BJ (cell line): ENCODE measurements around the gene UQCRHL. TPM values are rescaled to one million over a fixed set of nuclear protein-coding genes. Genes with fewer than 3 reads are reported as not detected.

ENCODE experiments used
- CTCF ChIA-PET: fragments of 350-600 bp; formaldehyde crosslinking; extraction: SDS; loops from one replicate; lab custom pipeline; 2021; ENCODE audit warnings: antibody characterized with exemption, inconsistent platforms; lab: Yijun Ruan, JAX
- POLR2A ChIA-PET: fragments of 300-600 bp; sonication (Branson Sonifier 250); formaldehyde crosslinking; extraction: SDS; loops from one replicate; lab custom pipeline; 2021; ENCODE audit warnings: antibody characterized with exemption; lab: Charles Lee
- DNase-seq: peaks from one replicate; pipeline ENCODE4 v3.0.0-alpha.2; 2011; ENCODE audit warnings: low read depth
- H3K27me3 ChIP-seq: 2 replicates; pipeline ENCODE4 v1.6.0; 2011; ENCODE audit warnings: low read length; ENCODE audit not compliant: control insufficient read depth, insufficient read depth
- H3K36me3 ChIP-seq: 2 replicates; pipeline ENCODE4 v1.5.1; 2011; ENCODE audit warnings: low read length; ENCODE audit not compliant: control insufficient read depth, insufficient read depth
- H3K4me3 ChIP-seq: 2 replicates; pipeline ENCODE4 v1.5.1; 2011; ENCODE audit warnings: low read depth, mild to moderate bottlenecking, control low read depth, low read length
- CTCF ChIP-seq: IDR thresholded peaks from 2 replicates; pipeline ENCODE4 v1.5.1; 2011; ENCODE audit warnings: low read depth, mild to moderate bottlenecking, control low read depth, inconsistent platforms, low read length, moderate library complexity; ENCODE audit not compliant: insufficient read depth
- polyA plus RNA-seq: library from polyadenylated mRNA; depleted of rRNA; stranded (reverse); fragments of >200 nt; gene quantifications from 2 replicates; pipeline ENCODE4 v1.2.3, GENCODE V29; 2011

The UQCRHL gene
- polyA plus RNA-seq, 1 experiment = 0.56 TPM

DNA sequence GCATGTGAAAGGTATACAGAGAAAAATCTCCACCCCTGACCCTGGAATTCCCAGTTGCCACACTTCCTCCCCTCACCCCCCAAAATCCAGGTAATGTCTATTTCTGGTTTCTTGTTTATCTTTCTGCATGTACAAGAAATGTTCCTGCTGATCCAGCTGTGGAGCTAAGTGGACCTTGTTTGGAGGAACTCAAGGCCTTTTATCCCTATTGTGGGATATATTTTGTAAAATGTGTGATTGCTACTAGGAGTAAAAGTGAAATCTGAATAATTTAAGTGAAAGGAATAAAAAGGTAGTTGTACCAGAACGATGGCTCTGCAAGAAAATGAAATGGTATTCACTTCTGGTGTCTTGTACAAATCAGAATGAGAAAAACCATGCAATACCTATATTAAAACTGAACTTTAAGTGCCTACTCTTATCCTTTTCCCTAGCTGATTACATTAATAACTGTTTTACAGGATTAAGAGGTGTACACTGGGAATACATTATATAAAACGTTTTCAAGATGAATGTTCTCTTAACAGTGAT, 43.1 kb upstream of the UQCRHL start:
- ChIA-PET CTCF (interaction anchor here (0.7 to 2.4 kb wide), 4 partner anchors 8 to 144 kb away, joined by 3 to 6 read pairs (median 4); no protein-coding TSS in a partner anchor), POLR2A (no interaction called here)
- H3K36me3 ChIP-seq = no peaks in the 10 kb centered on the region
- H3K4me3 ChIP-seq = peak overlapping the region; percentile 93
- no peaks in the 10 kb centered on the region for H3K27me3 ChIP-seq
- TF ChIP-seq CTCF = no peak
- no peak for DNase-seq

DNA sequence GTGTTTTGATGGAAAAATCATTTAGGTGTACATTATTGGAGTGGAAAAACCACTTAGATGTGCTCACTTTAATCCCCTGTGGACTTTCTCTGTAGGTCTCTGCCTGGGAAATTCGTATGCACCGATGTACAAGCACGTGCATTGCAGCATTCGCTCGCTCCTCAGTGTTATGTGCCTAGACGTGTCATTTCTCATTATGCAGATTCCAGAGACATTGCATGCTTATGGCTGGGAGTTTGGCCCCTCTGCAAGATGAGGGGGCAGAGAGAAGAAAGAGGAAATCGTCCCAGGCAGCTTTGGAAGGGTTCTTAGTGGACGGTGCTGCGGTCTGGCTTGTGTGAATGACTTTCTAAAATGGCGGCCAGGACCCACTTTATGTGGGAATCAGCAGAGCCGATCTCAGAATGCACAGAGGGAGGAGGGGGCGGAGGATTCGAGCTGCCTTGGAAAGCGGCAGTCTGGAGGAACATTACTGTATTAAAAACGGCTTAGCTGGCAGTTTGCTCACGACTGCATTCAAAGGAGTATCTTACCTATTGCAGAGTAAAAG, 42.4 kb upstream of the UQCRHL start:
- POLR2A ChIA-PET = no interaction called here
- Histone ChIP-seq H3K27me3 (no peaks in the 10 kb centered on the region), H3K4me3 (peak overlapping the region; percentile 93), H3K36me3 (no peaks in the 10 kb centered on the region)
- DNase-seq = no peak
- no peak for TF ChIP-seq CTCF
- CTCF ChIA-PET = interaction anchor here (0.7 to 2.4 kb wide), 4 partner anchors 9 to 145 kb away, joined by 3 to 6 read pairs (median 4); no protein-coding TSS in a partner anchor

DNA sequence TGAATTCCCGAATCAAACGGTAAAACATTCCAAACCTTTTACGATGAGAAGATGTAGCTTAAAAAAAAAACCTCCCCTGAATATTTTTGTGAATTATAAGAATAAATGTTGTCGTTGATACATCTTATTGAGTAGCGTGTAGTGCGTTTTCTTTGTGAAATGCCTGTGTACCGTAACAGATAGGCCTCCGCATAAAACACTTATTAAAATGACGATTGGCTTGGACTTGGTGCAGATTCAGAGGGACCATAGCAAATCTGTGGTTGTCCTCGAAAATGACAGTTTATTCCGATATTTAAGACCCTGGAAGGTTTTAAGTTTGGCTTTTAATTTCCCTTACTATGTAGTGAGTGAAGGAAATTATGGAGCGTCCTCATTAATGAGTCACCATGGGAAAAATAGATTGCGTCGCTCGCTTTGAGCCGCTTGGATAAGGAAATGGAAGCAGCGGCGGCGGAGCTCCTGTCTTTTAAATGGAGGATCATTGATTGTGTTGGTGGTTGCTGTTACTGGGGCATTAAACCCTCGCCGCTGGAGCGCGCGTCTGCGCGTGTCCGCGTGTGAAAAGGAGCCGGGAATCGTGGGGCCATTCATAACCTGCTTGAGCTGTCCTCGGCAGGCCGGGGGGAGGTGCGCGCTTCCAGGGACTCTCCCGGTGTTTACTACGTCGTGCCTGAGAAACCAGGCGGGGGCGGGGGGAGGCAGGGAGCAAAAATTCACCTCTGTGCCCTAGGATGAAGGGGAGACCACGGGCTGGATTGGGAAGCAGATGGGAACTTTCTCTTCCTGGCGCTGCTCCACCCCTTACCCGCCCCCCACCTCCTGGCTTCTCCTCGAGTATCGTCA, 41.7 kb upstream of the UQCRHL start:
- no peaks in the 10 kb centered on the region for H3K36me3 ChIP-seq
- TF ChIP-seq CTCF = no peak
- ChIA-PET CTCF (interaction anchor here (0.6 to 2.4 kb wide), 4 partner anchors 10 to 145 kb away, joined by 3 to 6 read pairs (median 4); no protein-coding TSS in a partner anchor), POLR2A (no interaction called here)
- H3K27me3 ChIP-seq = no peaks in the 10 kb centered on the region
- peak; percentile 45 for DNase-seq
- peak overlapping the region; percentile 93 for H3K4me3 ChIP-seq

GRCh38 chr1:15848143-15848928, 40.9 kb upstream of the UQCRHL start:
- no peaks in the 10 kb centered on the region for H3K27me3 ChIP-seq
- POLR2A ChIA-PET = no interaction called here
- TF ChIP-seq CTCF = no peak
- CTCF ChIA-PET = interaction anchor here (0.9 to 1.5 kb wide), 3 partner anchors 18 to 146 kb away, joined by 3 read pairs; no protein-coding TSS in a partner anchor
- no peak for DNase-seq
- H3K4me3 ChIP-seq = peak overlapping the region; percentile 93
- no peaks in the 10 kb centered on the region for H3K36me3 ChIP-seq
